GM18861 (cell line): ENCODE measurements around the gene GPX5.

ENCODE experiments used
- ATAC-seq: cut with Tn5 transposase; IDR thresholded peaks from one replicate; pipeline ENCODE4 v1.9.1; 2021; ENCODE audit not compliant: unreplicated experiment

Gene GPX5

GRCh38 chr6:28553986-28554881 lies 28.6 kb downstream of the GPX5 start:
- no peak for ATAC-seq

DNA sequence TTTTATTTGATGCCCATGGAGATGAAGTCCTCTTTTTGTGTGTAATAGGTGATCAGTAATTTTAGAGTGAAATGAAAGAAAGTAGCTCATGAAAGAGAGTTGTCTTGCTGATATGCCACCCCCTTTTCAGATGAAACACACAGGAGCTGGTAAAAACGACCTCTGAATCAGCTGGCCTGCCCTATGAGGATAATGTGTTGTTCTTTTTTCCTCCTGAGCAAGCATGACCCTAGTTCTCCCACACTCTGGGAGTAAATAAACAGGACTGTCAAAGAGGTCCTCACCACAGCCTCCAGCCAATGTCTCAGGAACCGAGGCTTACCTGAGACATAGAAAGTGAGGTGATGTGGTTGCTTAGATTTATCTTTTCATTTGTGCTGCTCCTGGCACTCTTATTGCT lies 29.5 kb downstream of the GPX5 start:
- ATAC-seq, result no peak

- no peak for ATAC-seq
Measured at GRCh38 chr6:28558629-28559028, 32.9 kb downstream of the GPX5 start.

DNA sequence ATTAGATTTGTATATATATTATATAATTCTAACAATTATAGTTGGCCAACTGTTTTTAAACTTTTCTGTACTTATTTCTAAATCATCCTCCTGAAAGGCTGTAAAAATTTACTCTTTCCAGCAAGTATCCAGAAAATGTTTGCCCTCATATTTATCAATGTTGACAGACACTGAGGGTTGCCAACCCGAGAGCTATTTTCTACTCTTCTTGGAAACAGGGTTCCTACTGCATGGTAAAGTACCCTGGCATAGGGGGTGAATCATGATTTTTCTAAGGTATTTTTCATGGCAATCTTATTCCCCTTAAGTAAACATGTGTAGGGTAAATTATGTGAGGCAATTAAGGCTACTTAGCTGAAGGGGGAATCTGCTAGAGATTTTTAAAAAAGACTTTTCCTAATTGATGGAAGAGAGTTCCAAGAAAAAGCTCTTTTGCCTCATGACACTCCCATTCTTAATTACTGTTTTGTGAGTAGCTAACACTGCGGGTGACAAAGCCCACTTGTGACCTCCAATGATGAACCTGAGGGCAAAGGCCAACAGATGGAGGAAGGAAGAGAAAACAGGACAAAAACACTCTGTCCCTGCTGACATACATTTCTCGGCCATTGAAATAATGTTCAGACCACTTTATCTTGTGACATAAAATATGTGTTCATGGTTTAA lies 37.9 kb downstream of the GPX5 start:
- ATAC-seq, result no peak

- no peak for ATAC-seq
Measured at GRCh38 chr6:28565823-28566526, 40.3 kb downstream of the GPX5 start.

GRCh38 chr6:28566527-28567252 lies 41.0 kb downstream of the GPX5 start:
- no peak for ATAC-seq

- ATAC-seq, result no peak
Measured at GRCh38 chr6:28567506-28567905, 41.8 kb downstream of the GPX5 start.

- no peak for ATAC-seq
Measured at GRCh38 chr6:28568515-28569108, 42.9 kb downstream of the GPX5 start.

DNA sequence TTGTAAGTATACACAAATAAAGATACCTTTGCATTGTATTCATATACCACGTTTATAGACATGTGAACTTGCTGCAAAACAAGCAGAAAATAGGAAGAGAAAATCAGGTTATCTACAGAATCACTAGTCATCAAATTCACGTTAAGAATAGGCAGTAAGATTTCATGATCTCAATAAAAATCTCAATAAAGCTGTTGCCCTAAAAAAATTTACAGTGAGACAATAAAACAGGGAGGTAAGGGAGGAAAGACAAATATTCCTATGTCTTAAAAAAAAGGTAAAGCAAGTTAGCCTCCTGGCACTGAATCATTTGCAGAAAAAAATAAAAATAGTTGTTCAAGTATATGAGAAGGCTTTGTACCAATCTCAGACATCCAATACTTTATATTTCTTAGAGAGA lies 44.1 kb downstream of the GPX5 start:
- ATAC-seq, result no peak

GRCh38 chr6:28580475-28580874 lies 54.8 kb downstream of the GPX5 start:
- no peak for ATAC-seq

DNA sequence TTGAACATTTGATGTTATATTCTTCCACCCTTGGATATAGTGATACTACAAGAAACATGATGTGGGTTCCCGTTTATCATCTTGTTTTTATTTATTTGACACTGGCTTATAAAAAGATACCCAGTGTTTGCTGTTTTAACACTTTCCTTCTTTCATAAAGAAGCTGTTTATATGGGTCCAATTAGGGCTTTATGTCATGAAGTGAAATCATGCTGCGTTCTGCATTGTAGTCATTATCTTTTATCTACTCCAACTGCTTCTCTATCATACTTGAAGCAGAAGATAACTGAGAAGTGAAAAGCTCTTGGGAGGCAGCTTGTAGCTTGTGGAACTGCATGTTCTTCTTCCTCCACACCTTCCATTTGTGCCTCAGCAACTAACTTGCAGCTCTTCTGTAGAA lies 57.8 kb downstream of the GPX5 start:
- no peak for ATAC-seq
